A204.1 (cell line): ENCODE data around the gene SKOR1.

Source experiments
- FAIRE-seq: peaks from 2 replicates; lab custom pipeline; 2012; peaks lifted over from hg19 to GRCh38; lab: Jason Lieb, UNC

The SKOR1 gene

GRCh38 chr15:67832897-67833709 is 7.8 kb downstream of the SKOR1 start:
- FAIRE-seq: no peak

GRCh38 chr15:67833710-67834511 is 8.6 kb downstream of the SKOR1 start:
- no peak for FAIRE-seq

GRCh38 chr15:67834581-67835296 is 9.4 kb downstream of the SKOR1 start:
- FAIRE-seq: no peak

GRCh38 chr15:67835297-67836133 is 10.2 kb downstream of the SKOR1 start:
- no peak for FAIRE-seq

GRCh38 chr15:67836134-67836455 is 10.8 kb downstream of the SKOR1 start:
- FAIRE-seq: no peak

GRCh38 chr15:67836477-67836876 is 11.2 kb downstream of the SKOR1 start:
- peak; percentile 61 for FAIRE-seq

- no peak for FAIRE-seq
Observed at GRCh38 chr15:67836955-67837354, 11.6 kb downstream of the SKOR1 start.

GRCh38 chr15:67838789-67839332 is 13.6 kb downstream of the SKOR1 start:
- no peak for FAIRE-seq

GRCh38 chr15:67839499-67839928 is 14.2 kb downstream of the SKOR1 start:
- FAIRE-seq: no peak

- FAIRE-seq: peak; percentile 95
Observed at GRCh38 chr15:67839929-67840748, 14.8 kb downstream of the SKOR1 start, which contains the start of gene RNU6-1. RNU6-1 (minus strand) TSS chr15:67840045.

- FAIRE-seq: no peak
Observed at GRCh38 chr15:67840749-67841512, 15.6 kb downstream of the SKOR1 start.

- FAIRE-seq: no peak
Observed at GRCh38 chr15:67841513-67841762, 16.1 kb downstream of the SKOR1 start.

- FAIRE-seq: no peak
Observed at GRCh38 chr15:67843092-67843501, 17.8 kb downstream of the SKOR1 start.

GRCh38 chr15:67843571-67844387 is 18.5 kb downstream of the SKOR1 start:
- FAIRE-seq: no peak

GRCh38 chr15:67845974-67846373 is 20.7 kb downstream of the SKOR1 start:
- no peak for FAIRE-seq

GRCh38 chr15:67849538-67849937 is 24.2 kb downstream of the SKOR1 start:
- no peak for FAIRE-seq

- FAIRE-seq: no peak
Observed at GRCh38 chr15:67850336-67850735, 25.0 kb downstream of the SKOR1 start.

GRCh38 chr15:67850994-67851571 is 25.8 kb downstream of the SKOR1 start:
- no peak for FAIRE-seq

GRCh38 chr15:67852418-67852817 is 27.1 kb downstream of the SKOR1 start:
- FAIRE-seq: no peak
